KMS-11 (cell line): ENCODE data around the gene CYTH2.

ENCODE experiments used
- H2AFZ ChIP-seq: fragments of 200-600 bp; sonication (generic); 2 replicates; pipeline ENCODE4 v1.6.1; 2016; ENCODE audit warnings: antibody characterized with exemption, mixed run types, low read depth
- H3K27ac ChIP-seq: fragments of 200-600 bp; sonication (generic); 2 replicates; pipeline ENCODE4 v1.6.1; 2016; ENCODE audit warnings: mild to moderate bottlenecking, mixed run types
- H3K27me3 ChIP-seq: fragments of 200-600 bp; sonication (generic); 2 replicates; pipeline ENCODE4 v1.6.1; 2017; ENCODE audit warnings: mild to moderate bottlenecking, low read depth, mixed run types, moderate library complexity; ENCODE audit not compliant: insufficient read depth
- H3K36me3 ChIP-seq: fragments of 200-600 bp; sonication (generic); 2 replicates; pipeline ENCODE4 v1.6.1; 2017; ENCODE audit warnings: mild to moderate bottlenecking, mixed run types; ENCODE audit not compliant: insufficient read depth
- H3K4me1 ChIP-seq: fragments of 200-600 bp; sonication (generic); 2 replicates; pipeline ENCODE4 v1.6.1; 2016; ENCODE audit warnings: mild to moderate bottlenecking, low read depth, mixed run types; ENCODE audit not compliant: poor library complexity, severe bottlenecking
- H3K4me2 ChIP-seq: fragments of 200-600 bp; sonication (generic); 2 replicates; pipeline ENCODE4 v1.7.0; 2016; ENCODE audit warnings: mild to moderate bottlenecking, mixed run types
- H3K4me3 ChIP-seq: fragments of 200-600 bp; sonication (generic); IDR thresholded peaks from 2 replicates; pipeline ENCODE4 v1.6.1; 2017; ENCODE audit warnings: low read depth, low read length, mixed read lengths; ENCODE audit not compliant: insufficient read depth
- H3K79me2 ChIP-seq: fragments of 200-600 bp; sonication (generic); 2 replicates; pipeline ENCODE4 v1.6.1; 2016; ENCODE audit warnings: low read depth, mixed run types; ENCODE audit not compliant: insufficient read depth
- H3K9ac ChIP-seq: fragments of 200-600 bp; sonication (generic); 2 replicates; pipeline ENCODE4 v1.6.1; 2016; ENCODE audit warnings: mild to moderate bottlenecking, mixed run types
- H4K20me1 ChIP-seq: fragments of 200-600 bp; sonication (generic); 2 replicates; pipeline ENCODE4 v1.6.1; 2016; ENCODE audit warnings: mild to moderate bottlenecking, mixed run types; ENCODE audit not compliant: insufficient read depth
- TF ChIP-seq, protein P1 (sequence below): fragments of 200-600 bp; sonication (generic); conservative IDR thresholded peaks from 2 replicates; pipeline ENCODE4 v1.6.1; 2017; ENCODE audit warnings: low read depth, mild to moderate bottlenecking, antibody characterized with exemption, low read length, moderate library complexity, mixed read lengths

CYTH2 gene

DNA sequence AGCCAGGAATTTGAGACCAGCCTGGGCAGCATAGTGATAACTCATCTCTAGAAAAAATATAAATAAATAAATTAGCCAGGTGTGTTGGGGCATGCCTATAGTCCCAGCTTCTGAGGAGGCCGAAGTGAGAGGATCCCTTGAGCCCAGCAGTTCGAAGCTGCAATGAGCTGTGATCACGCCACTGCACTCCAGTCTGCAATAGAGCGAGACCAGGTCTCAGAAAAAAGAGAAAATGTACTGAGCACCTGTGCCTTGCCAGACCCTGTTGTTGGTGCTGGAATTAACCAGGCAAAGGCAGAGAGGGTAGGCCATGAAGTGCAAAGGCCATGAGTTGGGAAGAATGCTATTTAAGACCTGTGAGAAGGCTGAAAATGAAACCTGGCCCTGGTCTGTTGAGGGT, 2.7 kb downstream of the CYTH2 start:
- H3K27ac ChIP-seq = no peak overlapping the region
- no peaks in the 10 kb centered on the region for H3K27me3 ChIP-seq
- peaks cover 11% of the 10 kb centered on the region; the same call in 1 of the 2 replicates for H3K79me2 ChIP-seq
- no peak overlapping the region for H3K9ac ChIP-seq
- H2AFZ ChIP-seq = no peak overlapping the region
- no peaks in the 10 kb centered on the region for H3K36me3 ChIP-seq
- H3K4me3 ChIP-seq = no peak overlapping the region
- no peak overlapping the region for H3K4me2 ChIP-seq
- peaks cover 11% of the 10 kb centered on the region for H3K4me1 ChIP-seq
- H4K20me1 ChIP-seq = no peaks in the 10 kb centered on the region
- TF ChIP-seq, protein P1, sequence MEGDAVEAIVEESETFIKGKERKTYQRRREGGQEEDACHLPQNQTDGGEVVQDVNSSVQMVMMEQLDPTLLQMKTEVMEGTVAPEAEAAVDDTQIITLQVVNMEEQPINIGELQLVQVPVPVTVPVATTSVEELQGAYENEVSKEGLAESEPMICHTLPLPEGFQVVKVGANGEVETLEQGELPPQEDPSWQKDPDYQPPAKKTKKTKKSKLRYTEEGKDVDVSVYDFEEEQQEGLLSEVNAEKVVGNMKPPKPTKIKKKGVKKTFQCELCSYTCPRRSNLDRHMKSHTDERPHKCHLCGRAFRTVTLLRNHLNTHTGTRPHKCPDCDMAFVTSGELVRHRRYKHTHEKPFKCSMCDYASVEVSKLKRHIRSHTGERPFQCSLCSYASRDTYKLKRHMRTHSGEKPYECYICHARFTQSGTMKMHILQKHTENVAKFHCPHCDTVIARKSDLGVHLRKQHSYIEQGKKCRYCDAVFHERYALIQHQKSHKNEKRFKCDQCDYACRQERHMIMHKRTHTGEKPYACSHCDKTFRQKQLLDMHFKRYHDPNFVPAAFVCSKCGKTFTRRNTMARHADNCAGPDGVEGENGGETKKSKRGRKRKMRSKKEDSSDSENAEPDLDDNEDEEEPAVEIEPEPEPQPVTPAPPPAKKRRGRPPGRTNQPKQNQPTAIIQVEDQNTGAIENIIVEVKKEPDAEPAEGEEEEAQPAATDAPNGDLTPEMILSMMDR = no peak

DNA sequence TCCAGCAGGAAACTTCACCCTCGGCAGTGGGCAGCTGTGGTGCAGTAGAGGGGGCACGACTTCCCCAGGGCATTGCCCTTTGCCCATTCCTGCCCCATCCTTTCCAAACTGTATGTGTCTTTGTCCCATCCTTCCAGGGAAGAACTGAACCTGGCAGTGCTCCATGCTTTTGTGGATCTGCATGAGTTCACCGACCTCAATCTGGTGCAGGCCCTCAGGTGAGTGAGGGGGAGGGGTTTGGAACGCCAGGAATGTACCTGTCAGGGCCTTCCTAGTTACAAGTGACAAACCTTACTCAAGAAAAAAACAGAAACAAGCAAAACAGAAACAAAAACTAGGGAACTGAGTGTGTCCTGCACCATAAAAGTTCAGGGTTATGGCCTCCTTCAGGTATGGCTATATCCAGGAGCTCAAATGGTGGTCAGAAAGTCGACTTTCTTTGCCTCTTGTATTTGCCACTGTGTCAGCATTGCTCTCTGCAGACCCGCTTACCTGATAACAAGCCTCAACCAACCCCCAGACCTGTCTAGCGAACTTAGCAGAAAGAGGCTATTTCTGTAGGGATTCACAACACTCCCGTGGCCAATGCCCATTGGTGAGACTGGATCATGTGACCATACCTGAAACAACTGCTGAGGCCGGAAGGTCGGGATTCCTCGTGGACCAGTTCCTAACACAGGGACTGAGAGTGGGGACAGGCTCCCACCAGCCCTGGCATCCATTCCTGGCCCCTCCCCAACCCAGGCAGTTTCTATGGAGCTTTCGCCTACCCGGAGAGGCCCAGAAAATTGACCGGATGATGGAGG, 4.2 kb downstream of the CYTH2 start:
- no peak overlapping the region for H3K4me2 ChIP-seq
- H3K27ac ChIP-seq = no peak overlapping the region
- no peak overlapping the region for H3K4me3 ChIP-seq
- H3K36me3 ChIP-seq = no peaks in the 10 kb centered on the region
- no peak overlapping the region for H2AFZ ChIP-seq
- H3K79me2 ChIP-seq = peaks cover 11% of the 10 kb centered on the region; the same call in 1 of the 2 replicates
- H3K4me1 ChIP-seq = peaks cover 5% of the 10 kb centered on the region
- no peak overlapping the region for H3K9ac ChIP-seq
- TF ChIP-seq, protein P1 = no peak
- H3K27me3 ChIP-seq = no peaks in the 10 kb centered on the region
- no peaks in the 10 kb centered on the region for H4K20me1 ChIP-seq

DNA sequence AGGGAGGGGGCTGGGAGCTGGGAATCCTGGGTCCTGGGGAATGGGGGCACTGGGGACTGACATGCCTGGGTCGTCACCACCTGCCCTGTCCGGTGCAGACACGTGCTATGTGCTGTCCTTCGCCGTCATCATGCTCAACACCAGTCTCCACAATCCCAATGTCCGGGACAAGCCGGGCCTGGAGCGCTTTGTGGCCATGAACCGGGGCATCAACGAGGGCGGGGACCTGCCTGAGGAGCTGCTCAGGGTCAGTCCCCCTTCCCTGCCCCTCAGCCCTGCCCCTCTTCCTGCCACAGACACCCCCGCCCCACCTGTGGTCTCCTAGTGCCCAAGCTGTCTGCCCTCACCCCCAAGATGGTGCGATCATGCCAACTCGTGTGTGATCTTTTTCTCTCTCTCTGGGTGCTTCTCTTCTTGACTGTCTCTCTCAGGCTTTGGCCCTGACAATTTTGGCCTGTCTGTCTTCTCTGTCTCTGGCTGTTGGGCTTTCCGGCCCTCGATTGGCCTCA, 5.0 kb downstream of the CYTH2 start:
- Histone ChIP-seq H3K27ac (no peak overlapping the region), H3K79me2 (peaks cover 11% of the 10 kb centered on the region; the same call in 1 of the 2 replicates), H3K36me3 (no peaks in the 10 kb centered on the region), H3K27me3 (no peaks in the 10 kb centered on the region), H3K4me3 (no peak overlapping the region), H2AFZ (no peak overlapping the region), H3K4me1 (peaks cover 5% of the 10 kb centered on the region), H3K9ac (no peak overlapping the region), H4K20me1 (no peaks in the 10 kb centered on the region), H3K4me2 (no peak overlapping the region)
- TF ChIP-seq, protein P1 = no peak

DNA sequence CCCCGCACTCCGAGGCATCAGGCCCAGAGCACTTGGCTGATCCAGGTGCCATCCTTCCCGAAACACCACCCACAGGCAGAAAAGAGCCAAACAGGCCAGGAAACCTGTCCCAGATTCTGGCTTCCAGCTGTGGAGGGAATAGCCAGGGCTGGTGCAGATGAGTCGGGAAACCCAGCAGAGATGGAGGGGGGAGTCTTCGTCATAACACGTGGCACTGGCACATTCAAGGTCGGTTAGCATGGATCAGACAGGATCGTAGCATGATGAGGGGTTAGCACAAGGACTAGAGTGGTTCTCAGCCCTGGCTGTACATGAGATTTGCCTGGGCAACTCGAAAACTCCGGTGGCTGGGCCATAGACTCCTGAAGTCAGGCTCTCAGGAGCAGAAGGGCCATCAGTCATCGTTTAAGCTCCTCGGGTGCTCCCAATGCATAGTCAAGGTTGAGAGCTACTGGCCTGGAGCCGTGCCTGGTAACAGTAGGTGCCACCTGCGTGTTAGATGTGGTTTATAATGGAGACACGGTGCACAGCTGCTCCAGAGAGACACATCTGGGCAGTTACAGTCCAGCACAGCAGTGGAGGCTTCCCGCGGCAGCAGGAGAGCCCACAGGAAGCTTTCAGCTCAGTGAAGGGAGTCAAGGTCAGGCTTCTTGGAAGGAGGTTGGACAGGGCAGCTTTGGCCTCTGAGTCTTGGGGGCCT, 6.3 kb downstream of the CYTH2 start:
- no peaks in the 10 kb centered on the region; the same call in 1 of the 2 replicates for H3K36me3 ChIP-seq
- H3K4me3 ChIP-seq = no peak overlapping the region
- no peak overlapping the region for H3K4me2 ChIP-seq
- H3K4me1 ChIP-seq = no peaks in the 10 kb centered on the region
- no peaks in the 10 kb centered on the region for H4K20me1 ChIP-seq
- TF ChIP-seq, protein P1 = no peak
- H3K79me2 ChIP-seq = peaks cover 3% of the 10 kb centered on the region; the same call in 1 of the 2 replicates
- H3K27me3 ChIP-seq = no peaks in the 10 kb centered on the region
- no peak overlapping the region for H3K27ac ChIP-seq
- no peak overlapping the region for H3K9ac ChIP-seq
- H2AFZ ChIP-seq = no peak overlapping the region
